Endothelial cell of umbilical vein (primary cell): ENCODE data around the gene CCRL2. TPM values are rescaled to one million over a fixed set of nuclear protein-coding genes. Genes with fewer than 3 reads are reported as not detected.

Experiments used
- BruUV-seq: library from RNA; stranded (reverse); fragments of 400-500 nt; replicated peaks from 2 replicates; lab custom pipeline; 2021; lab: Mats Ljungman, UMichigan
- CTCF ChIA-PET: fragments of 300-600, 350-600 bp; sonication (Branson Sonifier 250); formaldehyde crosslinking; loops from one replicate; lab custom pipeline; 2021; ENCODE audit warnings: antibody characterized with exemption, inconsistent platforms; lab: Charles Lee
- POLR2A ChIA-PET: fragments of 300-600, 350-600 bp; sonication (Branson Sonifier 250); formaldehyde crosslinking; loops from one replicate; lab custom pipeline; 2021; ENCODE audit warnings: antibody characterized with exemption, inconsistent platforms; lab: Charles Lee
- DNase-seq: peaks from one replicate; pipeline ENCODE4 v3.0.0-alpha.2; 2011; ENCODE audit warnings: low read depth, low spot score
- FAIRE-seq: peaks from 2 replicates; lab custom pipeline; 2011; peaks lifted over from hg19 to GRCh38; lab: Jason Lieb, UNC
- H2AFZ ChIP-seq: 2 replicates; pipeline ENCODE4 v1.6.0; 2012; ENCODE audit warnings: low read depth, low read length, control low read depth, inconsistent platforms
- H3K27ac ChIP-seq: 2 replicates; pipeline ENCODE4 v1.5.1; 2011; ENCODE audit warnings: low read depth, mild to moderate bottlenecking, control low read depth, low read length, moderate library complexity; ENCODE audit not compliant: insufficient read depth
- H3K27me3 ChIP-seq, 2 experiments: 2 replicates each; pipeline versions ENCODE4 v1.6.0 to v1.6.1; 2011; ENCODE audit warnings: low read length in 2 of 2, mixed read lengths in 1 of 2; ENCODE audit not compliant: control insufficient read depth in 2 of 2, insufficient read depth in 2 of 2
- H3K36me3 ChIP-seq, 2 experiments: 2 replicates in 1 of 2; 3 replicates in 1 of 2; pipeline ENCODE4 v1.5.1; 2011; ENCODE audit warnings: low read length in 2 of 2, mild to moderate bottlenecking in 1 of 2, moderate library complexity in 1 of 2; ENCODE audit not compliant: control insufficient read depth in 2 of 2, insufficient read depth in 2 of 2; ENCODE audit errors: extremely low read depth in 1 of 2
- H3K4me1 ChIP-seq: 3 replicates; pipeline ENCODE4 v1.5.1; 2011; ENCODE audit warnings: mild to moderate bottlenecking, low read length; ENCODE audit not compliant: control insufficient read depth, insufficient read depth; ENCODE audit errors: extremely low read depth
- H3K4me2 ChIP-seq: 2 replicates; pipeline ENCODE4 v1.6.1; 2011; ENCODE audit warnings: low read length, control low read depth, mixed read lengths; ENCODE audit not compliant: insufficient read depth
- H3K4me3 ChIP-seq, 3 experiments: fragments of 200-600 bp in 1 of 3; sonication (generic), shearing (Covaris generic) in 1 of 3; replicated peaks in 1 of 3; 2 replicates each; pipeline ENCODE4 v1.5.1; 2011 to 2016; ENCODE audit warnings: control low read depth in 3 of 3, low read length in 3 of 3, mild to moderate bottlenecking in 2 of 3, inconsistent platforms in 1 of 3, low read depth in 1 of 3, moderate library complexity in 1 of 3; ENCODE audit not compliant: insufficient read depth in 1 of 3
- H3K79me2 ChIP-seq: 2 replicates; pipeline ENCODE4 v1.6.0; 2012; ENCODE audit warnings: low read length, inconsistent platforms; ENCODE audit not compliant: control insufficient read depth, insufficient read depth
- H3K9ac ChIP-seq: replicated peaks from 2 replicates; pipeline ENCODE3; 2011; ENCODE audit warnings: low read length, control low read depth; ENCODE audit not compliant: insufficient read depth; ENCODE audit errors: extremely low read depth
- H3K9me1 ChIP-seq: replicated peaks from 3 replicates; pipeline ENCODE4 v1.6.0; 2011; ENCODE audit warnings: mild to moderate bottlenecking, low read length; ENCODE audit not compliant: control insufficient read depth, insufficient read depth; ENCODE audit errors: extremely low read depth
- H3K9me3 ChIP-seq: replicated peaks from 2 replicates; pipeline ENCODE4 v1.5.1; 2012; ENCODE audit warnings: low read length, inconsistent platforms; ENCODE audit not compliant: control insufficient read depth, insufficient read depth
- H4K20me1 ChIP-seq: replicated peaks from 2 replicates; pipeline ENCODE3; 2011; ENCODE audit warnings: mild to moderate bottlenecking, low read length; ENCODE audit not compliant: control insufficient read depth, insufficient read depth; ENCODE audit errors: extremely low read depth
- EZH2 ChIP-seq: IDR thresholded peaks from 2 replicates; pipeline ENCODE4 v1.6.1; 2012; ENCODE audit warnings: borderline replicate concordance, low read depth, mild to moderate bottlenecking, moderate library complexity, low read length, inconsistent platforms; ENCODE audit not compliant: severe bottlenecking
- FOS ChIP-seq: IDR thresholded peaks from 2 replicates; pipeline ENCODE4 v1.6.1; 2011; ENCODE audit warnings: mild to moderate bottlenecking, low read length, moderate library complexity, borderline replicate concordance; ENCODE audit not compliant: insufficient read depth
- GATA2 ChIP-seq: IDR thresholded peaks from 2 replicates; pipeline ENCODE4 v1.7.0; 2011; ENCODE audit warnings: low read depth, mild to moderate bottlenecking, moderate library complexity, mixed read lengths, low read length; ENCODE audit not compliant: insufficient read length, insufficient read depth
- JUN ChIP-seq: IDR thresholded peaks from 2 replicates; pipeline ENCODE4 v1.6.1; 2011; ENCODE audit warnings: borderline replicate concordance, low read depth; ENCODE audit not compliant: insufficient read length, insufficient read depth
- MYC ChIP-seq: IDR thresholded peaks from one replicate; pipeline ENCODE4 v1.6.1; 2011; ENCODE audit warnings: mild to moderate bottlenecking, low read depth, low read length
- POLR2A ChIP-seq: IDR thresholded peaks from 2 replicates; pipeline ENCODE4 v1.6.1; 2012; ENCODE audit warnings: low read depth, mild to moderate bottlenecking, control low read depth, low read length
- POLR2AphosphoS5 ChIP-seq: IDR thresholded peaks from 2 replicates; pipeline ENCODE4 v1.6.1; 2012; ENCODE audit warnings: low read depth, mild to moderate bottlenecking, control low read depth, low read length, moderate library complexity; ENCODE audit not compliant: insufficient read depth
- dilution Hi-C: fragments of 300-500 bp; cut with MboI; formaldehyde crosslinking; loops from one replicate; pipeline ENCODE4 v1.15.0; 2019; ENCODE audit warnings: low sequenced_read_pairs; ENCODE audit not compliant: extremely low pct_ligation_motif_present
- intact Hi-C: fragments of 100-400 bp; cut with micrococcal nuclease; formaldehyde crosslinking; loops from one replicate; pipeline ENCODE4 v1.10.0; 2022
- polyA plus RNA-seq, 4 experiments: library from polyadenylated mRNA; depleted of rRNA in 3 of 4; stranded (reverse) in 3 of 4; unstranded in 1 of 4; fragments of >200 nt; gene quantifications; 2 replicates each; pipeline versions ENCODE4 v1.2.1 to v1.2.3, GENCODE V29; 2011 to 2012; ENCODE audit warnings: missing spikeins in 1 of 4
- total RNA-seq: library from RNA; stranded (reverse); gene quantifications from 2 replicates; pipeline ENCODE4 v1.2.3, GENCODE V29; 2021
- TF ChIP-seq, protein P1 (sequence below), 2 donors: IDR thresholded peaks; 1 replicate in 1 of 2; 2 replicates in 1 of 2; pipeline ENCODE4 v1.5.1; 2011; ENCODE audit warnings: low read length in 2 of 2, mild to moderate bottlenecking in 2 of 2, moderate library complexity in 2 of 2, control low read depth in 1 of 2, inconsistent platforms in 1 of 2, low read depth in 1 of 2; ENCODE audit not compliant: insufficient read depth in 1 of 2; ENCODE audit errors: extremely low read depth in 1 of 2
- TF ChIP-seq, protein P2 (sequence below): IDR thresholded peaks from 2 replicates; pipeline ENCODE4 v1.6.1; 2011; ENCODE audit not compliant: insufficient read depth, insufficient read length

The CCRL2 gene
- total and polyA plus RNA-seq, 2 donors (not counting 3 experiments of a cell fraction or from before 2014, with no cell fraction given) = 6.4 to 6.6 TPM

DNA sequence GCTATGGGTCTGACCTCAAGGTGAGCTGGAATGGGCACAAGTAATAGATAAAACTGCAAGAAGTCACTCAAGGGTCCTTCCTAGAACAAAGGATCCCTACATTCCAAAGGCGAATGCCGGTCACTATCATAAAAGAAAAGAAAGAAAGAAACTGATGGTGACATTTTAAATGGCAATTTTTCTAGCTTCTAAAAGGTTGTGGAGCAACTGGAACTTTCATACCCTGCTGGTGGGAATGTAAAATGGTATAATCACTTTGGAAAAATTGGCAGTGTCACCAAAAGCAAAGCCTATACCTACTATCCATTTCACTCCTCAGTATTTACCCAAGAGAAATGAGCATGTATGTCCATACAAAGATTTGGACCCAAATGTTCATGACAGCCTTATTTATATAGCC is 4.2 kb downstream of the CCRL2 start:
- no peak for DNase-seq
- POLR2A ChIA-PET = no interaction called here
- no peak for FAIRE-seq
- no peaks in the 10 kb centered on the region for H3K9me1 ChIP-seq
- H3K36me3 ChIP-seq = no peaks in the 10 kb centered on the region
- H3K4me2 ChIP-seq = no peak overlapping the region
- H3K27me3 ChIP-seq = no peaks in the 10 kb centered on the region
- H3K4me1 ChIP-seq = peaks cover 48% of the 10 kb centered on the region
- CTCF ChIA-PET = interaction anchor here (0.8 to 1.0 kb wide), 3 partner anchors 11 to 48 kb away, joined by 3 to 4 read pairs (median 3); no protein-coding TSS in a partner anchor
- intact Hi-C loops = loop anchor here (5.0 kb wide), 1 partner anchor 414 kb away; the partner anchor contains the start of gene FYCO1
- no peaks in the 10 kb centered on the region for H3K9me3 ChIP-seq
- H4K20me1 ChIP-seq = no peaks in the 10 kb centered on the region
- TF ChIP-seq JUN = no peak
- TF ChIP-seq POLR2A = no peak
- no peak for TF ChIP-seq GATA2
- TF ChIP-seq, protein P1, sequence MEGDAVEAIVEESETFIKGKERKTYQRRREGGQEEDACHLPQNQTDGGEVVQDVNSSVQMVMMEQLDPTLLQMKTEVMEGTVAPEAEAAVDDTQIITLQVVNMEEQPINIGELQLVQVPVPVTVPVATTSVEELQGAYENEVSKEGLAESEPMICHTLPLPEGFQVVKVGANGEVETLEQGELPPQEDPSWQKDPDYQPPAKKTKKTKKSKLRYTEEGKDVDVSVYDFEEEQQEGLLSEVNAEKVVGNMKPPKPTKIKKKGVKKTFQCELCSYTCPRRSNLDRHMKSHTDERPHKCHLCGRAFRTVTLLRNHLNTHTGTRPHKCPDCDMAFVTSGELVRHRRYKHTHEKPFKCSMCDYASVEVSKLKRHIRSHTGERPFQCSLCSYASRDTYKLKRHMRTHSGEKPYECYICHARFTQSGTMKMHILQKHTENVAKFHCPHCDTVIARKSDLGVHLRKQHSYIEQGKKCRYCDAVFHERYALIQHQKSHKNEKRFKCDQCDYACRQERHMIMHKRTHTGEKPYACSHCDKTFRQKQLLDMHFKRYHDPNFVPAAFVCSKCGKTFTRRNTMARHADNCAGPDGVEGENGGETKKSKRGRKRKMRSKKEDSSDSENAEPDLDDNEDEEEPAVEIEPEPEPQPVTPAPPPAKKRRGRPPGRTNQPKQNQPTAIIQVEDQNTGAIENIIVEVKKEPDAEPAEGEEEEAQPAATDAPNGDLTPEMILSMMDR (IDR thresholded peaks at IDR 0.05; ENCODE audit: extremely low read depth in 1 of 2, insufficient read depth in 1 of 2, low read depth in 1 of 2, low read length in 2 of 2) = no peak
- no peak for TF ChIP-seq POLR2AphosphoS5
- no peak for TF ChIP-seq EZH2
- TF ChIP-seq, protein P2, sequence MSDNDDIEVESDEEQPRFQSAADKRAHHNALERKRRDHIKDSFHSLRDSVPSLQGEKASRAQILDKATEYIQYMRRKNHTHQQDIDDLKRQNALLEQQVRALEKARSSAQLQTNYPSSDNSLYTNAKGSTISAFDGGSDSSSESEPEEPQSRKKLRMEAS = no peak
- no peak for TF ChIP-seq MYC
- no peak for TF ChIP-seq FOS
- dilution Hi-C loops = no loop called here
- H3K79me2 ChIP-seq = no peaks in the 10 kb centered on the region
- no TSS peak for BruUV-seq
- no peak overlapping the region for H2AFZ ChIP-seq
- H3K4me3 ChIP-seq = no peak overlapping the region
- H3K27ac ChIP-seq = no peak overlapping the region
- H3K9ac ChIP-seq = no peak overlapping the region
